GM18909 (cell line): ENCODE results near the gene CAPN12.

Experiments used
- ATAC-seq: cut with Tn5 transposase; IDR thresholded peaks from one replicate; pipeline ENCODE4 v1.9.1; 2021; ENCODE audit warnings: mild to moderate bottlenecking; ENCODE audit not compliant: unreplicated experiment, poor library complexity

CAPN12 gene

DNA sequence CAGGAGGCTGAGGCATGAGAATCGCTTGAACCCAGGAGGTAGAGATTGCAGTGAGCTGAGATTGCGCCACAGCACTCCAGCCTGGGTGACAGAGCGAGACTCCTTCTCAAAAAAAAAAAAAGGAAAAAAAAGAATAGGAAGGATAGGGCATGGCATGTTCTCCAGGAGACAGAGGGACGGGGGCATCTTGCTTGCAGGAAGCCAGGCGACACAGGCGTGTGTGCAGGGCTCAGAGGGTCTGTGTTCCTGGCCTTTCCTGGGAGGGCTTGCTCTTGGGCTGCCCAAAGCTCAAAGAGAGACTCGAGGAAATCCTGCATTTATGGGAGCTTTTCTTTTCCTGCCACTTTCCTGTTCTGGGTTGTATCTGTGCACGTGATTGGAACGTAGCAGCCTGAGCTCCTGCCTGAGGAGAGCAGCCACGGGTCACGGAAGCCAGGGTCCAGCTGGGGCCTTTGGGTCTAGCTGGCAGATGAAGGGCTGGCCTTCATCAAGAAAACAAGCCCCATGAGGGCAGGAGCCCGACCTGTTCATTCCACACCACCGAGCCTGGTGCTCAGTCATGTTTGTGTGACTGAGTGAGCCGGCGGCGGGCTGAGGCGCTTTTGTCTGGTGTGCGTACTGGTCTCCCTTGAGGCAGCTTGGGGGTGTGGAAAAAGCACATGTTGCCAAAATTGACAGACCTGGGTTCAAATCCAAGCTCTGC, 44.5 kb downstream of the CAPN12 start:
- no peak for ATAC-seq

DNA sequence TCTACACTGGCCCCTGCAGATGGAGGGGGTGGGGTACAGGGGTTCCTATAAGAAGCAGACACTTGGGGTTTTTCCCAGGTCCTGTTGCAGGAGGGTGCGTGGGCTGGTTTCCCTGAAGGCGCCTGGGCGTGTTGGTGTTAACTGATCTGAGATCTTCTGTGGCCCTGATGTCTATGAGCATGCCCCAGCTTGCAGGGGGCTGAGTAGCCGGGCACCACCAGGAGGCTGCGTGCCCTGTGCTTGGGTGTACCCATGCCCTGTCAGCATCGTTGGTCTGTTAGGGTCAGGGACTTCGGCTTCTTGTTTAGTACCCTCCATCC, 45.3 kb downstream of the CAPN12 start:
- ATAC-seq, result no peak

DNA sequence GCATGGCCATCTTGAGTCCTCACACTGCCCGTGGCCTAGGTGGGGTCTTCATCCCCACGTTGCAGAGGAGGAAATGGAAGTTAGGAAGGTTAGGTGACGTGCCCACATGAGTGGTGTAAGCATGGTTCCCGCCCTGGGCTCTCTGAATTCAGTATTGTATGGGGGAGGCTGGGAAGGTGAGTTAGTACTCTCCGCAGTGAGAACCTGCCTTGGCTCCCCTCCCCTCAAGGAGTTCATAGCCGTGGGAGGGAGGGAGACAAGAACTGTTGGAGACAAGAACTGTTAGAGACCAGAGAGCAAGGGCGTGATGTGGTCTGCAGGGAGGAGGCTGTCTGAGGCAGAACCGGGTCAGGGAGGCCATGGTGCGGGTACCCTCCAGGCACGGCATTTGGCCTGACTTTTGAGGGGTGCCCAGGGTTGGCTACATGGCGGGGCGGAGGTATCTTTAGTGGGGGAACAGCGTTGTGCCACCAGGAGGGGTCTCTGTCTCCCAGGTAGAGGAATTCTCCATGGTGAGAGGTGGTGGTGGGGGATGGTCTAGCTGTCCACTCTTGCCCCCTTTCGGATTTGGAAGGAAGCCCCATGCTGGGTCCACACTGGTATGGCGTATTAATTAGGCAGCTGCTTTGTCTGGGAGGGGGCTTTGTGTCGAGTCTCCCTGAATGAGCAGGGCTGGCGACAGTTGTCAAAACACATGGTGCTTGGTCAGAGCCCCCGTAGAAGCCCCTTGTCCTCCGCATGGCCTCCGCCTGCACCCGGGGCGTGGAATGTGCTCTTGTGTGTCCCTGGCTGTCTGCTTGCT, 45.8 kb downstream of the CAPN12 start:
- ATAC-seq, result no peak

- no peak for ATAC-seq
Observed at GRCh38 chr19:38697641-38698071, 46.6 kb downstream of the CAPN12 start.

GRCh38 chr19:38697197-38697596, 47.1 kb downstream of the CAPN12 start:
- no peak for ATAC-seq

- no peak for ATAC-seq
Observed at GRCh38 chr19:38696729-38697055, 47.6 kb downstream of the CAPN12 start.

DNA sequence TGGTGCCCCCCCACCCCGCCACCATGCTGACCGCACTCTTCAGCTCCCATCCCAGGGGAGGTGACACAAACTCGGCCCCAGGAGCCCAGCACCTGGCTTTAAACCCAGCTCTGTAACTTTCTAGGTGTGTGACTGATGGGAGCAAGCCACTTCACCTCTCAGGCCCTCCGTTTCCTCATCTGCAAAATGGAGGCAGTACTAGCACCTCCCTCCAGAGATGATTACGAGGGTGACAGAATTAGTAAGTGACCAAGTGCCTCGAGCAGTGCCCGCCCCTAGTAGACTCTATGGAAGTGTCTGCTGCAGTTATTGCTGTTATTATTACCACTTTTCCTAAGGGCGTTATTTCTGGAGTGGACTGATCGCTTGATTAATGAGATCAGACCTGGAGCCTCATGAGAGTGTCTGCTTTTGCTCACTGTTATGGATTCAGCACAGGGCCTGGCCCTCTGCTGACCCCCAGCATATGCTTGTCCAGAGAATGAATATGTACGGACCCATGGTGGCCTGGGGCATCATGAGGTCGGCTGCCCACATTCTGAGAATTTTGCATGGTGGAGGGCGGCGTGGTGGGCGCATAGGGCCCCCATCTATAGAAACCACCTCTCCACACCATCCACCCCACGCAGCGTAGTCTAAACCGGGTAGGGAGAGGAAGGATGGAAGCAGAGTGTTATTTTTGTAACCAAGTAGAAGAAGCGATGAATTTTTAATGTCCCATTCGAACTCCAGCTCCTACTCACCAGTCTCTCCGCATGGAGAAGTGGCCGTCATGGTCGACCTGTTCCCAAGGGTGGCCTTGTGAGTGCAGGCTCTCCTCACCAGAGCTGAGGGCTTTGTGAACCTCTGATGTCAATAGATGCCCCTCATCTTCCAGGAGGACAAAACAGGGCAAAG, 48.2 kb downstream of the CAPN12 start:
- ATAC-seq, result no peak

GRCh38 chr19:38695317-38695683, 49.0 kb downstream of the CAPN12 start:
- no peak for ATAC-seq

DNA sequence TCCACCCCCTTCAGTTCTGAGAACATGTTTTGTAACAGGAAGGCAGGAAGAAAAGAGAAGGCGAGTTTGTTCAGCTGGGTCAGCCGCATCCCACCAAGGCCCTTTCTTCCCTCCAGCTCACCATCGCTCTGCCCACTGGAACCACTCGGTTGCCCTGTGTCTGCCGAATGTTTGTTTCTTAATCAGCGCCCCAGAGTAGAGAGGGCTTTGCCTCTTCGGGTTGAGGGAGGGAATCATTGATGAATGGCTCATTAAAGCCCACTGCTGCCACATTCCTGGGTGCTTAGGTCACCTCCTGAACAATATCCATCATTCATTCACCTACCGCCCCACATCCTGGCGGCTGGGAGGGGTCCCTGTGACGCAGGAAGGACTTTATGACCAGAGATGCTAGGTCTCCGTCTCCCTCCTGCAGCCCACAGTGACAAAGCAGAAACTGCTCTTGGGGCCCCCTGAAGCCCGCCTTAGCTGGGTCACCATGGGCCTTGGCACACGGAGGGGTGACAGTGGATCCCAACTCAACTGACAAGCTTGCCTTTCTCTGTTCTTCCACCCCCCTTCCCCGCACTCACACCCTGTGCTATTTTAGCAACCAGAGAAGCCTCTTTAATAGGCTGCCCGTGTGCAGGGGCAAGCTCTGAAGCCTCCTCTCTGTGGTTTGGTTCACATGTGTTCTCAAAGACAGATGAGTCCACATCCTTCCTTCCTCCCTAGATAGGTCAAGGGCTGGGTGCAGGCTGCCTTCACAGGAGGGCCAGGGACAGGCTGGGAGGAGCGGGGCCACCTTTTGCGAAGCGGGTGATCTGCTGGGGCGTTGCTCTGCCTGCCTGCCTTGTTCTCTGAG, 50.7 kb downstream of the CAPN12 start:
- peak; percentile 59 for ATAC-seq

GRCh38 chr19:38692458-38693379, 51.6 kb downstream of the CAPN12 start:
- ATAC-seq, result no peak

DNA sequence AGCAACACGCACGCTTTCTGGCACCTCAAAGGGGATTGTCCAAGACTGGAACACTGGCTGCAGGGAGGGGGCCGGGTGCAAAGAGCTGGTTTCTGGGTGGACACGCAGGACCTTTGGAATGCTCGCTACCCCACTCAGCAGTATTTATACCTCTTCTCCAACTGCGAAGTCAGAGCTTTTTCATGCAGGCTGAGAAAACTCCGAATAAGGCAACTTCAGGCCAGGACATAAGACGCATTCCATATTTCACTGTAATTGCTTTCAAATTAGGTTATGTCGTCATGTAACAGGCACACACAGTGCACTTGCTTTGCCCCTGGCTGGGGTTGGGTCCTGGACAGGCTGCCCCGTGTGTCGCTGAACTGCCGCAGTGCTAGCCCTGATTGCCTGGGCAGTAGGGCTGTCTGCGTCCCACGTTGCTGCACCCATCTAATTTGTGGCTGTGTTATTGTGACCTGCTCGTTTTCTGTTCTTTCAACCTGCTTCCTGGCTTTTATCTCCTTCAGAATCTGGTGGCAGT, 52.3 kb downstream of the CAPN12 start:
- ATAC-seq, result no peak

DNA sequence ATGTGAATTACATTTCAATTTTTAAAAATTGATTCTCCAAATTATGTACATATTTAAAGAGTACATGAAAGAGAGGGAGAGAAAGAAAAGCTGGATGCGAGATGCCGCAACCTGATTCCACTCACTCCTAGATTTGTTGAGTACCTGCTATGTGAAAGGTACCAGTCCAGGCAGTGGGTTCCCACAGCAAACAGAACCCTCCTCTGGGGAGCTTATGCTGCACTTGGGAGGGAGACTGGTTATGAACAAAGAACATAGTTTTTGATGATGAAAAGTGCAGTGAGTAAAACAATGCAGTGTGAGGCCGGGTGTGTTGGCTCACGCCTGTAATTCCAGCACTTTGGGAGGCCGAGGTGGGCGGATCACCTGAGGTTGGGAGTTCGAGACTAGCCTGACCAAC, 53.4 kb downstream of the CAPN12 start:
- ATAC-seq, result no peak

DNA sequence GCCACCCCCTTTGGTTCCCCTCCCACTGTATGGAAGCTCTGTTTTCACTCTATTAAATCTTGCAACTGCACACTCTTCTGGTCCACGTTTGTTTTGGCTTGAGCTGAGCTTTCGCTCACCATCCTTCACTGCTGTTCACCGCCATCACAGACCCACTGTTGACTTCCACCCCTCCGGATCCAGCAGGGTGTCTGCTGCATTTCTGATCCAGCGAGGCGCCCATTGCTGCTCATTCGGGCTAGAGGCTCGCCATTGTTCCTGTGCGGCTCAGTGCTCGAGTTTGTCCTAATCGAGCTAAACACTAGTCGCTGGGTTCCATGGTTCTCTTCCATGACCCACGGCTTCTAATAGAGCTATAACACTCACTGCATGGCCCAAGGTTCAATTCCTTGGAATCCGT, 54.1 kb downstream of the CAPN12 start:
- no peak for ATAC-seq

DNA sequence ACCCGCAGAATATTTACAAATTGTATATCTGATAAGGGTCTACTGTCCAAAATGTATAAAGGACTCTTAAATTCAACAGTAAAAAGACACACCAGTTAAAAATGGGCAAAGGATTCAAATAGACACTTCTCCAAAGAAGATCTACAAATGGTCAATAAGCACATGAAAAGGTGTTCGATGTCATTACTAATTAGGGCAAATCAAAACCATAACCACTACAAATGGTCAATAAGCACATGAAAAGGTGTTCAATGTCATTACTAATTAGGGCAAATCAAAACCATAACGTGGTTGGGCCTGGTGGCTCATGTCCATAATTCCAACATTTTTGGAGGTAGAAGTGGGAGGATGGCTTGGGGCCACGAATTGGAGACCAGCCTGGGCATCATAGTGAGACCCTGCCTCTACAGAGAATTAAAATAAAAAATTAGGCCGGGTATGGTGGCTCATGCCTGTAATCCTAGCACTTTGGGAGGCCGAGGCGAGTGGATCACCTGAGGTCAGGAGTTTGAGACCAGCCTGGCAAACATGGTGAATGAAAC, 56.4 kb downstream of the CAPN12 start:
- no peak for ATAC-seq

DNA sequence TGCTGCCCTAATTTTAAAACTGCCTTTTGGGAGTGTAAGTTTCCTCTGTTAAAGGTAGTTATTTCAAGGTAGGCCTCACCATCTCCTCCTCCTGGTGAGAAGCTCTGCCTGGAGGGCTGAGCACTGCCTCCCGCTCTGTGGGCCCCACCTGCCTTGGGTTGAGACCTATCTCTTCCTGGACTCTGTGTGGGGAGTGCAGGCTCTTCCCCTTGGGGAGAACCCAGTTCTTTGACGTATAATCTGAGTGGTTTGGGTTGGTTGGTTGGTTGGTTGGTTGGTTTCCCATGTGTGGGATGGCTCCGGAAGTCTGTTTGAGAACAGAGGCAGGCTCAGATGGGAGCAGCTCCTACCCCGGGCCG, 57.8 kb downstream of the CAPN12 start:
- ATAC-seq, result no peak

GRCh38 chr19:38685666-38686529, 58.4 kb downstream of the CAPN12 start:
- no peak for ATAC-seq

DNA sequence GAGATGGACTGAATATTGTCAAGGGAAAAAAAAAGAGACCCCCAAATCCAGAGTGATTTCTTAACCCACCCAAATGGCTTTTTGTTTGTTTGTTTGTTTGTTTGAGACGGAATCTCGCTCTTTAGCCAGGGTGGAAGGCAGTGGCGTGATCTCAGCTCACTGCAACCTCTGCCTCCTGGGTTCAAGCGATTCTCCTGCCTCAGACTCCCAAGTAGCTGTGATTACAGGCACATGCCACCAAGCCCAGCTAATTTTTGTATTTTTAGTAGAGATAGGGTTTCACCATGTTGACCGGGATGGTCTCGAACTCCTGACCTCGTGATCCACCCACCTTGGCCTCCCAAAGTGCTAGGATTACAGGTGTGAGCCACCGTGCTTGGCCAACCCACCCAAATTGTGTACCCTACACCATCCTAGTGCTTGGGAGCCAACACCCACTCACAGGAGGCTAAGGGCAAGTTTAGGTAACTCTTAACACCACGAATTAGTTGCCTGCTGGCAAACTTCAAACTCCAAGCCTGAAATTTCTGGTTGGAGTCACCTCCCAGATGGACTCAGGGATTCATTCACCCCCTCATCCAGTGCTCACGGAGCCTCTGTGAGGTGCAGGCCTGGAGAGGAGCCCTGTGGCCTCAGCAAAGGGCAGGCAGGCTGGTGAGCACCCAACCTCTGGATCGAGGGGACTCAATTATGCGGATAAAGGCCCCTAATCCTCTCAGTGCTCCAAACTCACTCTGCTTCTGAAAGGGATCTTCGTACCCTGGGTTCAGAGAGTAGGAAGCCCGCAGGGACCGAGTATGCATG, 59.2 kb downstream of the CAPN12 start:
- ATAC-seq, result no peak
